Spleen (tissue), 11 donors: Measurements from ENCODE around the gene MAL. TPM values are rescaled to one million over a fixed set of nuclear protein-coding genes. Genes with fewer than 3 reads are reported as not detected.

Experiments
- DNase-seq: peaks from one replicate; pipeline ENCODE4 v3.0.0-alpha.2; 2020
- H3K27ac ChIP-seq, 8 donors: fragments of 200-600 bp; sonication (generic) in 7 of 8; 1 replicate in 4 of 8; 2 replicates in 4 of 8; pipeline versions ENCODE4 v1.5.0 to v1.8.0; 2016 to 2021; ENCODE audit warnings: inconsistent platforms in 4 of 8, mild to moderate bottlenecking in 4 of 8, moderate library complexity in 1 of 8
- H3K27me3 ChIP-seq, 7 donors: fragments of 200-600 bp; sonication (generic) in 6 of 7; replicated peaks in 1 of 7; 1 replicate in 4 of 7; 2 replicates in 3 of 7; pipeline versions ENCODE4 v1.5.0 to v1.8.0; 2016 to 2021; ENCODE audit warnings: inconsistent platforms in 3 of 7, mild to moderate bottlenecking in 1 of 7
- H3K36me3 ChIP-seq, 6 donors: fragments of 200-600 bp; sonication (generic) in 5 of 6; 1 replicate in 4 of 6; 2 replicates in 2 of 6; pipeline versions ENCODE4 v1.5.0 to v1.8.0; 2016 to 2021; ENCODE audit warnings: inconsistent platforms in 2 of 6
- H3K4me1 ChIP-seq, 6 donors: fragments of 200-600 bp; sonication (generic) in 5 of 6; 1 replicate in 3 of 6; 2 replicates in 3 of 6; pipeline versions ENCODE4 v1.5.0 to v1.8.0; 2016 to 2021; ENCODE audit warnings: inconsistent platforms in 3 of 6
- H3K4me3 ChIP-seq, 8 donors: fragments of 200-600 bp; sonication (generic) in 7 of 8; 1 replicate in 4 of 8; 2 replicates in 4 of 8; pipeline versions ENCODE4 v1.5.0 to v1.8.0; 2016 to 2021; ENCODE audit warnings: inconsistent platforms in 4 of 8, mild to moderate bottlenecking in 4 of 8, moderate library complexity in 2 of 8
- H3K9me3 ChIP-seq, 8 donors: fragments of 200-600 bp; sonication (generic) in 7 of 8; 1 replicate in 4 of 8; 2 replicates in 4 of 8; pipeline versions ENCODE4 v1.5.0 to v1.8.0; 2016 to 2021; ENCODE audit warnings: inconsistent platforms in 4 of 8
- CTCF ChIP-seq, 11 experiments: fragments of 200-600 bp in 7 of 11; fragments of 450-650 bp in 4 of 11; sonication (generic) in 4 of 11; IDR thresholded peaks in 8 of 11; conservative IDR thresholded peaks in 3 of 11; 1 replicate in 7 of 11; 2 replicates in 4 of 11; pipeline versions ENCODE4 v1.4.0 to v1.8.0; 2016 to 2021; ENCODE audit warnings: antibody characterized with exemption in 11 of 11, inconsistent platforms in 4 of 11, mild to moderate bottlenecking in 1 of 11
- POLR2A ChIP-seq, 3 donors: fragments of 450-650 bp; IDR thresholded peaks; one replicate each; pipeline ENCODE4 v1.5.1; 2017; ENCODE audit warnings: antibody characterized with exemption in 3 of 3, mild to moderate bottlenecking in 1 of 3
- POLR2AphosphoS5 ChIP-seq, 3 donors: sonication (generic); formaldehyde crosslinking; IDR thresholded peaks; one replicate each; pipeline ENCODE4 v1.5.1; 2017; ENCODE audit warnings: antibody characterized with exemption in 3 of 3
- WGBS, 5 donors: extraction: QIAGEN DNeasy Blood & Tissue Kit in 3 of 5; methylation state at CpG; one replicate each; pipeline versions ENCODE4 v1.1.5 to v1.1.7; 2013 to 2018; 5-methylcytosine and 5-hydroxymethylcytosine counted together
- intact Hi-C: fragments of 100-400 bp; cut with DNase I; formaldehyde crosslinking; loops from one replicate; pipeline ENCODE4 v1.15.0; 2023; ENCODE audit warnings: low total_unique reads
- polyA plus RNA-seq, 3 donors: library from polyadenylated mRNA; stranded (reverse); fragments of 200-250 nt; gene quantifications; one replicate each; pipeline ENCODE4 v1.2.1, GENCODE V29; 2013
- total RNA-seq, 7 donors: library from RNA; depleted of rRNA in 3 of 7; stranded (reverse); fragments of >200 nt in 3 of 7; fragmentation: NEBNext Ultra II Directional in 4 of 7; extraction: Animal tissue kit (Norgen Biotek cat#: 25700) in 4 of 7; gene quantifications; one replicate each; pipeline versions ENCODE4 v1.1.0 to v1.2.1, GENCODE V29; 2016 to 2021
- donor health status: healthy with polysubstance abuse.
- donor health status: DM: no; HTN: no; CAD: no; lungs with moderate emphysema.
- donor health status: DM: no; HTN: no; CAD: no.
- donor health status: Bipolar disorder and iron deficiency.
- donor health status: healthy.
- donor health status: DM: no; HTN: no; CAD: no.
- donor health status: DM: yes; HTN: yes; CAD: no.

The MAL gene
- total and polyA plus RNA-seq, 10 donors: 4.7 to 18.8 (median 8.7) TPM

DNA sequence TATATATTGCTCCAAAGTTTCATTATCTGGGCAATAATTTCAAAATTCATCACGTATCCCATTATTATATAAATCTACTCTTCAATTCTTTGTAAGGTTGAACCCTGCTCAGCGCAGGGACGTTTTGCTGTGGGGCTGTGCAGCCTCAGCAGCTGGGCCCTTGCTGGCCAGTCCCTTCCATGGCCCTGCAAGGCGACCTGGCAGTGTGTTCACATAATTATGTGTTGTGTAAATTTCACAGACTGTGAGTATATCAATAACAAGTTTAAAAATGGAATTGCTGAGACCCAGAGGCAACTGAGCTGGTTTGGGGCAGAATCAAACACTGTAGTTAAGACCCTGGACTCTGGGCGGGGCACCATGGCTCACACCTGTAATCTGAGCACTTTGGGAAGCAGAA, 16.1 kb upstream of the MAL start:
- DNase-seq: peak; percentile 37
- no peaks in the 10 kb centered on the region for H3K4me1 ChIP-seq
- WGBS, 5 donors: 83 to 94% (median 85%) methylated on average over 5 of the region's 5 CpGs
- intact Hi-C loops: no loop called here
- H3K9me3 ChIP-seq: no peaks in the 10 kb centered on the region
- H3K27ac ChIP-seq: no peak overlapping the region
- no peak overlapping the region for H3K4me3 ChIP-seq
- peaks cover 0 to 18% (median 0%) of the 10 kb centered on the region in 7 donors for H3K27me3 ChIP-seq
- TF ChIP-seq POLR2AphosphoS5 (IDR thresholded peaks at IDR 0.05) (no peak), CTCF (IDR thresholded peaks at IDR 0.05 in 8 of 11, conservative IDR thresholded peaks at IDR 0.05 in 3 of 11) (no peak), POLR2A (IDR thresholded peaks at IDR 0.05) (no peak)
- H3K36me3 ChIP-seq: no peaks in the 10 kb centered on the region

GRCh38 chr2:95010126-95010525, 15.4 kb upstream of the MAL start:
- peaks cover 0 to 18% (median 0%) of the 10 kb centered on the region in 7 donors for H3K27me3 ChIP-seq
- DNase-seq: peak; percentile 61
- no peaks in the 10 kb centered on the region for H3K4me1 ChIP-seq
- H3K4me3 ChIP-seq: no peak overlapping the region
- H3K27ac ChIP-seq: no peak overlapping the region
- WGBS, 5 donors: 70 to 80% (median 74%) methylated on average over 10 of the region's 10 CpGs
- no peaks in the 10 kb centered on the region for H3K9me3 ChIP-seq
- no peaks in the 10 kb centered on the region for H3K36me3 ChIP-seq
- TF ChIP-seq POLR2A (IDR thresholded peaks at IDR 0.05): no peak
- no peak for TF ChIP-seq CTCF (IDR thresholded peaks at IDR 0.05 in 8 of 11, conservative IDR thresholded peaks at IDR 0.05 in 3 of 11)
- TF ChIP-seq POLR2AphosphoS5 (IDR thresholded peaks at IDR 0.05): no peak
- intact Hi-C loops: no loop called here

DNA sequence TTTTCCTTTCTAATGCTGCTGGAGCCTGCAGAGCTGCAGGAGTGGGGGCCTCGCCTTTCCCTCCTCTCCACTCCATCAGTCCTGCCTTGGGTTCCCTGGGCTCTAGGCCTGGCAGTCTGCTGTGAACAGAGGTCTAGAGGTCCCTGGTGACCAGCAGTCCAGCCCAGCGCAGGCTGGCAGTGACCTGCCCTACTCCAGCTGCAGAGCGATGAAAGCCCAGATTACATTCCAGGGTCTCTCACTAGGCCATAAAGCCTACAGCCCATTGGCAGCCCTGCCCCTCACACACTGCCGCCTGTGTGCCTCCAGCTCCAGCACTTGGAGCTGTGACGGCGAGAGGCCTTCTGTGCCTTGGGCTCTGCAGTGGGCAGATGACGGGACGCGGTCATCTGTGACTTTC, 14.8 kb upstream of the MAL start:
- 88 to 99% (median 95%) methylated on average over 7 to 9 of the region's 9 CpGs for WGBS, 5 donors
- Histone ChIP-seq H3K4me1 (no peaks in the 10 kb centered on the region), H3K27me3 (peaks cover 0 to 14% (median 0%) of the 10 kb centered on the region in 7 donors), H3K4me3 (no peak overlapping the region), H3K27ac (no peak overlapping the region), H3K9me3 (no peaks in the 10 kb centered on the region), H3K36me3 (no peaks in the 10 kb centered on the region)
- intact Hi-C loops: no loop called here
- TF ChIP-seq POLR2A (IDR thresholded peaks at IDR 0.05): no peak
- no peak for TF ChIP-seq CTCF (IDR thresholded peaks at IDR 0.05 in 8 of 11, conservative IDR thresholded peaks at IDR 0.05 in 3 of 11)
- TF ChIP-seq POLR2AphosphoS5 (IDR thresholded peaks at IDR 0.05): no peak
- peak; percentile 55 for DNase-seq

- intact Hi-C loops: no loop called here
- peak; percentile 50 for DNase-seq
- no peak overlapping the region for H3K4me3 ChIP-seq
- H3K9me3 ChIP-seq: no peaks in the 10 kb centered on the region
- H3K27me3 ChIP-seq: no peaks in the 10 kb centered on the region
- H3K27ac ChIP-seq: no peak overlapping the region
- H3K36me3 ChIP-seq: no peaks in the 10 kb centered on the region
- WGBS, 5 donors: 32 to 56% (median 48%) methylated on average over 9 to 10 of the region's 10 CpGs
- TF ChIP-seq CTCF (IDR thresholded peaks at IDR 0.05 in 8 of 11, conservative IDR thresholded peaks at IDR 0.05 in 3 of 11): no peak
- TF ChIP-seq POLR2A (IDR thresholded peaks at IDR 0.05): no peak
- no peak for TF ChIP-seq POLR2AphosphoS5 (IDR thresholded peaks at IDR 0.05)
- no peaks in the 10 kb centered on the region for H3K4me1 ChIP-seq
Measured at GRCh38 chr2:95012881-95013550, 12.5 kb upstream of the MAL start.
